ENCODE data around the gene PLCXD3.

The PLCXD3 gene

DNA sequence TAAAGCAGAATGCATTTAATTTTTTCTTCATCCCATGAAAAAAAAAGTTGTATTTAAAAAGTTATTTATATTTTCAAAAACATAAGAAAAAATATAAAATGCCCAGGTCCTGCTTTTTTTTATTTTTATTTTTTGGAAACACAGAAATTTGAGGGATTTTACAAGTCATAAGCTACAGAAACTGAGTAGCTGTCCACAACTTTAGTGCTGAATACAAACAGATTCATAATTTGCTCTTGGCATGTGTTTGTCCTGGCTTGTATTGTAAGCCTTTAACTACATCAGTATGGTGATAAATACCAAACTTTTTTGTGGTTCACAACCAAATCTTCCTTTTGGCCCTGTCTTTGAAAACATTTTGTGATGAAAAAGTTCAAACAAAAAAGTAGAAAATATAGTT, 7.5 kb upstream of the PLCXD3 start:
- no peak for DNase-seq (ENCODE audit: low read depth)
- H3K4me3 ChIP-seq (ENCODE audit: low read depth, low read length): no peak overlapping the region
- no peak for TF ChIP-seq CTCF (IDR thresholded peaks at IDR 0.05; ENCODE audit: low read depth, low read length, missing control alignments)

DNA sequence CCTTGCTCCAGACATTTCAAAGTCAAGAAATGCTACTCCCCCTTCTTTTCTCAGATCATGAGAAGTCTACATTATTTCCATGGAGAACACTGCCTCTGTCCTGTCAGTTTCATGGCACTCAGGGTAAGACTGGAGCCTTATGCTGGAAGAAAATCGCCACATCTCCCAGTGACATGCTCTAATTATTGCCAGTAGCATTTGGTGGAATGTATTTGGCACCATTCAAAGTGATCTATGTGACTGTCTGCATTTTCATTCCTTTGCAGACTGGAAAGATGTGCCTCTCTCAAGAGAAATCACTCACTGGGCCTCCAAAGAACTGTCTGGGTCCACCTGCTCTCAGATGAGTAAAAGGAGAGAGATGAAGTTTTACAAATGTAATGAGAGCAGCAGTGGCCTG, 840 bp upstream of the PLCXD3 start:
- no peak for DNase-seq (ENCODE audit: low read depth)
- no peak overlapping the region for H3K4me3 ChIP-seq (ENCODE audit: low read depth, low read length)

DNA sequence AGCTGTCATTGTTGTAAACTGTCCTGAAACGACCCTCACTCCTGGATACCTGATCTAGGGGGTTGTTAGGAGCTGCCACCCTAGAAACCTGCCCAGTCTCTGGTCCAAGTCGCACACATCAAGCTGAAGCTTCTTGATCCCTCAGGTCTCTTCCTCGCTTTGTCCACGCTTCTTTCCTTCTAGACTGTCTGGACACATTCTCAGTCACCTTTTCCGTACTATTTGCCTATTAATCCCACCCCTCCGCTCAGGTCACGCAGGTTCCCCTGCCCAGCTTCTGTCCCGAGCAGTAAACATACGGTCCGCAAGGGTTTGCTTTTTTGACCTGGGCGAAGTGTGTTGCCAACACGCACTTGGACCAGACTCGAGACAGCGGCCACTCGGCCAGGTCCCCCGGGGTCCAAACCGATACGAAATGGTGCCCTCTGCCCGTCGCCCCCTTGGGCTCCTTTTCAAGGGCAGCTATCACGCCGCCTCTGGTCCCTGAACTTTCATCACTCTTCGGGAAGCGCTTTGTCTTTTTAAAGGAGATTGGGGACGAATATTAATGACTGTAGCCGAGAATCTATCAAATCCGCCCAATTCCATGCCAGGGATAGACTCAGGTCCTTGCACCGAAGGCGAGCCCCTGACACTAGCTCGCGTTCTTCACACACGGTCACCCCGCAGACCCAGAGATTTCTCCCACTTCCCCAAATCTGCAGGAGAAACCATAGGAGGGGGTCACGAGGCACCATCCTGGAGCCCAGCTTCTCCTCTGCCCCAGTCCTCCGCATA, 814 bp downstream of the PLCXD3 start:
- TF ChIP-seq CTCF (IDR thresholded peaks at IDR 0.05; ENCODE audit: low read depth, low read length, missing control alignments): no peak
- DNase-seq (ENCODE audit: low read depth): no peak
- no peak overlapping the region for H3K4me3 ChIP-seq (ENCODE audit: low read depth, low read length)

More for the DNA sequence above, 840 bp upstream of the PLCXD3 start:
- no peak for TF ChIP-seq CTCF (IDR thresholded peaks at IDR 0.05; ENCODE audit: low read depth, low read length, missing control alignments)

DNA sequence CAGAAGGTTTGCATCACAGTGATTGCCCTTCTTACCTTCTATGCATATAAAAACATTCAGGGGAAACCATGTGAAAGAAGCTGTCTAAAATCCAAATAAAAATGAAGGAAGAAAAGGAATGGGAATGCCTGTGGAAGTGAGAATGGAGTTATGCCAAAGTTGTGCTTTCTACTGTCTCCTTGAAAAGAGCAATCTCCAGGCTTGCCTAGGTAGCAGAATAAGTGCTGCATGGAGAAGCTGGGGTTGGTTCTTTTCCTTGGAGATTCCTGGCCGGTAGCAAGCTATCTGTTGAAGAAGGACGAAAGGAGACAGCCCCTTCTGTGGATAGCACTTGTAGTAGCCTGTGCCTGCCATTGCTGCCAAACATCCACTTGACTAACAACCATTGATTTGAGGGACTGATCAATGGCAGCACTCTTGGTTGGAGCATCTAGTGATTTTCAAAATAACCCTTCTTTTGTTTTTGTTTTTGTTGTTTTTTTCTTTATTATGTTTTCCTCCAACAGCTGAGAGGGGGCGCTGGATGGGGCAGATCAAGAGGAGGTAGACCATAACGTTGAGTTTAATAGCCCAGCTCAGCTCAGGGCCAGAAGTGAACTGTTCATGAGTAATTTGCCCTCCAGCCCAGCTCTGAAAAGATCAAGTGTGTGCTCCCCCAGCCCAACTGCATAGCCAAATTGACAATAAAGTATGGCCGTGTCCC, 1.6 kb downstream of the PLCXD3 start:
- no peak for TF ChIP-seq CTCF (IDR thresholded peaks at IDR 0.05; ENCODE audit: low read depth, low read length, missing control alignments)
- no peak for DNase-seq (ENCODE audit: low read depth)
- no peak overlapping the region for H3K4me3 ChIP-seq (ENCODE audit: low read depth, low read length)

GRCh38 chr5:41508186-41508585, 2.2 kb downstream of the PLCXD3 start:
- no peak overlapping the region for H3K4me3 ChIP-seq (ENCODE audit: low read depth, low read length)
- DNase-seq (ENCODE audit: low read depth): no peak
- TF ChIP-seq CTCF (IDR thresholded peaks at IDR 0.05; ENCODE audit: low read depth, low read length, missing control alignments): no peak

- no peak for DNase-seq (ENCODE audit: low read depth)
- no peak overlapping the region for H3K4me3 ChIP-seq (ENCODE audit: low read depth, low read length)
- no peak for TF ChIP-seq CTCF (IDR thresholded peaks at IDR 0.05; ENCODE audit: low read depth, low read length, missing control alignments)
These were observed 2.9 kb downstream of the PLCXD3 start for GRCh38 chr5:41507501-41507900.

Data from GM12864 (cell line).